ENCODE results near the gene TMX1. TPM values are rescaled to one million over a fixed set of nuclear protein-coding genes. Genes with fewer than 3 reads are reported as not detected.
A peak's percentile ranks its signal among the peaks of the same experiment; 100 is the strongest.

The TMX1 gene
- total RNA-seq, 2 donors from 2014 or later: 40.6 to 51.9 TPM

- ATAC-seq (replicated peaks): peak; percentile 21
These were observed 55.0 kb downstream of the TMX1 start for GRCh38 chr14:51294951-51295525.

DNA sequence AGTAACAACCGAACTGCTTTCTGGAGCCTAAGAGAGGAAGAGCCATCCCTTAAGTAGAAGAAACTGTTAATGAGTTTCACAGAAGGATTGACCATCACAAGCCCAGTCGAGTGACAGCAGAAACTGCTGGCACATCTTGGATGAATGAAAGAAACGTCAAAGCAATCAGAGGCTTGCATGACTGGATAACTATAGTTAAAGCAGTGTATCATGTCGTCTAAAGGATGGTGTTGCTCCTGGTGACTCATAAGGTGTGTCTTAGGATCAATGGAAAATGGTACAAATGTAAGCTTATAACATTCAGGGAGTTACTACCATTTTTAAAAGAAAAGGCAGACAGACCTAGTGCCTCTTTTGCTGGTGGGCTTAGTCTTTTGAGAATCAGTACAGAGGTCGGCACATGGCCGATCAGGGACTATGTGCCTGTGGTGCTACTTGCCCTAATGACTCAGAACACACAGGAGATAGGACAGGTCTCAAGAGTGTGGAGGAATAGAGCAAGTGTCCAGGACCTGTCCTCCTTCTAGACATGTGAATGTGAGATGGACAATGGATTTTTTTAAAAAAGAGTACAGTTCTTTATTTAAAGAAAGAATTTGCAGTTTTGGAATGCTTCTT, 55.7 kb downstream of the TMX1 start:
- peaks cover 12% of the 10 kb centered on the region for H3K4me1 Mint-ChIP-seq
- H3K4me3 Mint-ChIP-seq: no peak overlapping the region
- no peaks in the 10 kb centered on the region for H3K27me3 Mint-ChIP-seq
- no peak overlapping the region for H3K27ac Mint-ChIP-seq
- no peaks in the 10 kb centered on the region for H3K9me3 Mint-ChIP-seq
- no peak for ATAC-seq (replicated peaks)
- H3K36me3 Mint-ChIP-seq (ENCODE audit: low read depth): no peaks in the 10 kb centered on the region

More at GRCh38 chr14:51294951-51295525, 55.0 kb downstream of the TMX1 start:
- Mint-ChIP-seq H3K4me1 (peaks cover 12% of the 10 kb centered on the region), H3K27me3 (no peaks in the 10 kb centered on the region), H3K36me3 (ENCODE audit: low read depth) (no peaks in the 10 kb centered on the region), H3K27ac (peak overlapping the region; percentile 12), H3K9me3 (no peaks in the 10 kb centered on the region), H3K4me3 (no peak overlapping the region)

GRCh38 chr14:51297066-51297465, 57.0 kb downstream of the TMX1 start:
- Mint-ChIP-seq H3K36me3 (ENCODE audit: low read depth) (no peaks in the 10 kb centered on the region), H3K9me3 (no peaks in the 10 kb centered on the region), H3K4me3 (no peak overlapping the region), H3K27me3 (no peaks in the 10 kb centered on the region), H3K27ac (no peak overlapping the region), H3K4me1 (peaks cover 12% of the 10 kb centered on the region)
- ATAC-seq (replicated peaks): no peak

DNA sequence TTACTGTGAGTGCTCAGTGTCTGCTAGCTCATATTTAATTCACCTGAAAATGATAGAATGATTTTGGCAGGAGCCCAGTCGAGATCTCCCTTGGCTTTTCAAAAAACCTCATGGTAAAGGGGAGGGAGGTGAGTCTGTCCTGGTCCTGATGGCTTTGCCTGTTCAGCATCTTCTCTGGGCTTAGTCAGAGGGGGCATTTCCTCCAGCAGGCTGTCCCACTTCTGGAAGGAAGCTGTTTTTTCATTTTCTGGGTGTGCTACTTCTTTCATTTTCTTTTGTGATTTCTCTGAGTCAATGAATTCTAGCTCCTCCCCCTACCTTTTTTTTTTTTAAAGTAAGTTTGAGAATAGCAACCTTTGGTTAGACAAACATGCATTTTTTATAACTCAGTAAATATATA, 58.8 kb downstream of the TMX1 start:
- ATAC-seq (replicated peaks): peak; percentile 92
- peaks cover 12% of the 10 kb centered on the region for H3K4me1 Mint-ChIP-seq

GRCh38 chr14:51302295-51303030, 62.4 kb downstream of the TMX1 start:
- H3K27ac Mint-ChIP-seq: no peak overlapping the region
- no peak overlapping the region for H3K4me3 Mint-ChIP-seq
- ATAC-seq (replicated peaks): no peak
- H3K9me3 Mint-ChIP-seq: no peaks in the 10 kb centered on the region
- H3K4me1 Mint-ChIP-seq: peaks cover 12% of the 10 kb centered on the region
- no peaks in the 10 kb centered on the region for H3K27me3 Mint-ChIP-seq
- no peaks in the 10 kb centered on the region for H3K36me3 Mint-ChIP-seq (ENCODE audit: low read depth)

More for the DNA sequence above, 58.8 kb downstream of the TMX1 start:
- Mint-ChIP-seq H3K36me3 (ENCODE audit: low read depth) (no peaks in the 10 kb centered on the region), H3K27ac (peak overlapping the region; percentile 31), H3K27me3 (no peaks in the 10 kb centered on the region), H3K4me3 (no peak overlapping the region), H3K9me3 (no peaks in the 10 kb centered on the region)

- H3K4me3 Mint-ChIP-seq: no peak overlapping the region
- H3K27ac Mint-ChIP-seq: no peak overlapping the region
- no peaks in the 10 kb centered on the region for H3K4me1 Mint-ChIP-seq
- H3K9me3 Mint-ChIP-seq: no peaks in the 10 kb centered on the region
- H3K27me3 Mint-ChIP-seq: no peaks in the 10 kb centered on the region
- peak; percentile 84 for ATAC-seq (replicated peaks)
- H3K36me3 Mint-ChIP-seq (ENCODE audit: low read depth): no peaks in the 10 kb centered on the region
These were observed 64.4 kb downstream of the TMX1 start for GRCh38 chr14:51304438-51304837.

GRCh38 chr14:51304941-51305340, 64.9 kb downstream of the TMX1 start:
- peak; percentile 73 for ATAC-seq (replicated peaks)

GRCh38 chr14:51305751-51306150, 65.7 kb downstream of the TMX1 start:
- no peaks in the 10 kb centered on the region for H3K9me3 Mint-ChIP-seq
- no peak overlapping the region for H3K4me3 Mint-ChIP-seq
- no peak overlapping the region for H3K27ac Mint-ChIP-seq

More at GRCh38 chr14:51304941-51305340, 64.9 kb downstream of the TMX1 start:
- H3K9me3 Mint-ChIP-seq: no peaks in the 10 kb centered on the region
- no peaks in the 10 kb centered on the region for H3K4me1 Mint-ChIP-seq
- H3K27me3 Mint-ChIP-seq: no peaks in the 10 kb centered on the region
- no peak overlapping the region for H3K27ac Mint-ChIP-seq
- no peaks in the 10 kb centered on the region for H3K36me3 Mint-ChIP-seq (ENCODE audit: low read depth)
- H3K4me3 Mint-ChIP-seq: no peak overlapping the region

More at GRCh38 chr14:51305751-51306150, 65.7 kb downstream of the TMX1 start:
- no peak for ATAC-seq (replicated peaks)
- Mint-ChIP-seq H3K4me1 (no peaks in the 10 kb centered on the region), H3K27me3 (no peaks in the 10 kb centered on the region), H3K36me3 (ENCODE audit: low read depth) (no peaks in the 10 kb centered on the region)

Other genes with a start within 250 kb of the TMX1 start
- 1 to 10 TPM; 1.2 to 1.3 TPM for gene TRIM9, start 145.1 kb upstream of the TMX1 start, total RNA-seq